ENCODE data around the gene TSPYL2. TPM values are rescaled to one million over a fixed set of nuclear protein-coding genes. Genes with fewer than 3 reads are reported as not detected.
A peak's percentile ranks its signal among the peaks of the same experiment; 100 is the strongest.

Gene TSPYL2
- total RNA-seq, 1 donor from 2014 or later, result 40.3 TPM

DNA sequence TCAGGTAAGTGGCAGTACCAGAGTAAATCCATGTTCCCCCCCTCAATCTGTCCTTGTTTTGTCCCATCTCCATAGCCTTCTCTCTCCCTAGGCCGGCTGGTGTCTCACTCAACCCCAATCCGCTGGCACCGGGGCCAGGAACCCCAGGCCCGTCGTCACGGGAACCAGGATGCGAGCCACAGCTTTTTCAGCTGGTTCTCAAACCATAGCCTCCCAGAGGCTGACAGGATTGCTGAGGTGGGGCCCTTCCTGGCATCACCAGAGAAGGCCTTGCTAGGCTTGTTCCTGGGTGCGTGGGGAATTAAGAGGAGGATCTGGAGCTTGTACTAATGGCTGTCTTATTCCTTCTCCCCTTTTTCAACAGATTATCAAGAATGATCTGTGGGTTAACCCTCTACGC is 2.7 kb downstream of the TSPYL2 start:
- no peak for DNase-seq (ENCODE audit: low spot score)
- Mint-ChIP-seq H3K36me3 (ENCODE audit: low read depth) (peaks cover 30% of the 10 kb centered on the region), H3K27ac (no peak overlapping the region), H3K4me3 (no peak overlapping the region), H3K9me3 (no peaks in the 10 kb centered on the region), H3K4me1 (ENCODE audit: low read depth) (peaks cover 45% of the 10 kb centered on the region), H3K27me3 (ENCODE audit: insufficient read depth) (peaks cover 1% of the 10 kb centered on the region)
- intact Hi-C loops (cut with micrococcal nuclease), result loop anchor here (5.0 to 10.0 kb wide), 2 partner anchors 602 to 1360 kb away; partner anchors contain the start of genes HUWE1 and TSR2

GRCh38 chrX:53085661-53086229 is 3.6 kb downstream of the TSPYL2 start:
- no peaks in the 10 kb centered on the region for H3K9me3 Mint-ChIP-seq
- H3K4me3 Mint-ChIP-seq, result no peak overlapping the region
- peaks cover 30% of the 10 kb centered on the region for H3K36me3 Mint-ChIP-seq (ENCODE audit: low read depth)
- peak overlapping the region; percentile 81 for H3K27ac Mint-ChIP-seq
- intact Hi-C loops (cut with micrococcal nuclease), result loop anchor here (10.0 kb wide), 1 partner anchor 1359 kb away; the partner anchor contains the start of gene TSR2
- peaks cover 45% of the 10 kb centered on the region for H3K4me1 Mint-ChIP-seq (ENCODE audit: low read depth)
- no peak for DNase-seq (ENCODE audit: low spot score)
- H3K27me3 Mint-ChIP-seq (ENCODE audit: insufficient read depth), result peaks cover 1% of the 10 kb centered on the region

DNA sequence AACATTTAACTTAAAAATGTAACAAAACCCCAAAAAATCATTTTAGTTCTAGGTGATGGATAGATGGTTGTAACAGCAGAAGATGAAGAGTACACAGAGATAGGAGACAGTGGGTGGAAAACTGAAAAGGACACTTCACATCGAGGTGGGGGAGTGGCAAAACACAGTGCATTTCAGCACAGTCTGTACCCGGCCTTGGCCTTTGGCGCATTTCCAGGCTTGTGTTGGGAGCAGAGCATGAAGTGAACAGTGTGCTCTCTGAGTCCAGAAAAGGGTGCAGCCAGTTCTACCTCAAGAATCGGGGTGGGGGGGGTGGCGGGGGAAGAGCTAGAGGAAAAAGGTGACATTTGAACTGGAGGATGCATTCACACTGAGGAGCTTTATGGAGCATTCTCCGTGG is 4.3 kb downstream of the TSPYL2 start:
- H3K4me3 Mint-ChIP-seq, result no peak overlapping the region
- no peak for DNase-seq (ENCODE audit: low spot score)
- peaks cover 1% of the 10 kb centered on the region for H3K27me3 Mint-ChIP-seq (ENCODE audit: insufficient read depth)
- no peak overlapping the region for H3K27ac Mint-ChIP-seq
- peaks cover 45% of the 10 kb centered on the region for H3K4me1 Mint-ChIP-seq (ENCODE audit: low read depth)
- H3K36me3 Mint-ChIP-seq (ENCODE audit: low read depth), result peaks cover 30% of the 10 kb centered on the region
- no peaks in the 10 kb centered on the region for H3K9me3 Mint-ChIP-seq
- intact Hi-C loops (cut with micrococcal nuclease), result loop anchor here (10.0 kb wide), 1 partner anchor 1358 kb away; the partner anchor contains the start of gene TSR2

DNA sequence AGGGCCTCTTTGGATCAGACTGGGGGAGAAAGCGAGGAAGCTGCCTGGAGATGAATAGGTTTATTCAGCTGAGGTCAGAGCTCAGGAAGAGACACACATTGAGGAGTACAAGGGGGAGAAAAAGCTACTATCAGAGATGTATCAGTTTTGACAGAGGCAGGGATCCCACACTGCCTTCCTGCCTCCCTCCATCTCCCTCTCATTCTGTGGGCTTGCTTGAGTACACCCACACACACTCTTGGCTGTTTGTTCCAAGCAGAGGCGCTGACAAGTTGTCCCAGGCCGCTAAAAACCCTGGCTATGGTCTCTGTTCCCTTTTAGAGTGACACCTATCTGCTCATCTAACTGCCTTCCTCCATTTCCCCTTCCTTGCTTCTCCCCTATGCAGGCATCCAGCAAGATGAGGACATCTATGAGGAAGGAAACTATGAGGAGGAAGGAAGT is 5.2 kb downstream of the TSPYL2 start:
- Mint-ChIP-seq H3K9me3 (no peaks in the 10 kb centered on the region), H3K27ac (peak overlapping the region; percentile 4), H3K4me3 (peak overlapping the region; percentile 57), H3K27me3 (ENCODE audit: insufficient read depth) (peaks cover 1% of the 10 kb centered on the region), H3K4me1 (ENCODE audit: low read depth) (peaks cover 45% of the 10 kb centered on the region), H3K36me3 (ENCODE audit: low read depth) (peaks cover 30% of the 10 kb centered on the region)
- DNase-seq (ENCODE audit: low spot score), result no peak
- intact Hi-C loops (cut with micrococcal nuclease), result loop anchor here (10.0 kb wide), 1 partner anchor 1357 kb away; the partner anchor contains the start of gene TSR2

DNA sequence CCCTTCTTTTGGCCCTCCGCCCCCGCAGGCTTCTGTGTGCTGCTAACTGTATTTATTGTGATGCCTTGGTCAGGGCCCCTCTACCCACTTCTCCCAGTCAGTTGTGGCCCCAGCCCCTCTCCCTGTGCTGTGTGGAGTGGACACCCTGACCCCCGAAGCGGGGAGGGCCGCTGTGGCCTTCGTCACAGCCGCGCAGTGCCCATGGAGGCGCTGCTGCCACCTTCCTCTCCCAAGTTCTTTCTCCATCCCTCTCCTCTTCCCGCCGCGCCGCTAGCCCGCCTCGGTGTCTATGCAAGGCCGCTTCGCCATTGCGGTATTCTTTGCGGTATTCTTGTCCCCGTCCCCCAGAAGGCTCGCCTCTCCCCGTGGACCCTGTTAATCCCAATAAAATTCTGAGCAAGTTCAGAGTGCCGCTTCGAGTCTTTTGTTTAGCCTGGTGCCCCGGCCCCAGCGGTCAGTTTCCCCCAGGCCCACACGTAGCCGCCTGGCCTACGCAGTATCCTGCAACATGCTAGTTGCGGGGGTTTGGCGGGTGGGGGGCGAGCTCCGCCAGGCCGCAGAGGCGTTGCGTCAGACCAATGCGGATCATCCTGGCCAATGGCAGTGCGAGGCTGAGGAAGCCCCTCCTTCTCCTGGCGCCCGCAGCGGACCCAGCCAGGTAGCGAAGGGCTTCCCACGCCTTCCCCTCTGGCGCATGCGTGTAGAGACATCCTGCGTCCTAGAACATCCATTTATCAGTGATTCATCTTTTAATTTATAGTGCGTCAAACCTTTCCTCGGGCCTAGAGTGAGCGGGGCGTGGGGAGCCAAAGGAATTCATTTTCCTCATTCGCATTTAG is 6.2 kb downstream of the TSPYL2 start:
- Mint-ChIP-seq H3K27me3 (ENCODE audit: insufficient read depth) (peaks cover 1% of the 10 kb centered on the region), H3K27ac (peak overlapping the region; percentile 84), H3K36me3 (ENCODE audit: low read depth) (peaks cover 28% of the 10 kb centered on the region), H3K4me3 (peak overlapping the region; percentile 85), H3K4me1 (ENCODE audit: low read depth) (peaks cover 44% of the 10 kb centered on the region), H3K9me3 (no peaks in the 10 kb centered on the region)
- DNase-seq (ENCODE audit: low spot score), result peak; percentile 59
- intact Hi-C loops (cut with micrococcal nuclease), result loop anchor here (10.0 kb wide), 1 partner anchor 1356 kb away; the partner anchor contains the start of gene TSR2

GRCh38 chrX:53089224-53089842 is 7.2 kb downstream of the TSPYL2 start:
- H3K27me3 Mint-ChIP-seq (ENCODE audit: insufficient read depth), result peaks cover 1% of the 10 kb centered on the region
- H3K9me3 Mint-ChIP-seq, result no peaks in the 10 kb centered on the region
- intact Hi-C loops (cut with micrococcal nuclease), result loop anchor here (1.0 to 10.0 kb wide), 2 partner anchors 18 to 1355 kb away; partner anchors contain the start of gene TSR2
- H3K4me1 Mint-ChIP-seq (ENCODE audit: low read depth), result peaks cover 34% of the 10 kb centered on the region
- peaks cover 21% of the 10 kb centered on the region for H3K36me3 Mint-ChIP-seq (ENCODE audit: low read depth)
- no peak for DNase-seq (ENCODE audit: low spot score)
- peak overlapping the region; percentile 85 for H3K4me3 Mint-ChIP-seq
- peak overlapping the region; percentile 84 for H3K27ac Mint-ChIP-seq

GRCh38 chrX:53089925-53090324 is 7.8 kb downstream of the TSPYL2 start:
- peaks cover 35% of the 10 kb centered on the region for H3K4me1 Mint-ChIP-seq (ENCODE audit: low read depth)
- no peak overlapping the region for H3K4me3 Mint-ChIP-seq
- peaks cover 1% of the 10 kb centered on the region for H3K27me3 Mint-ChIP-seq (ENCODE audit: insufficient read depth)
- intact Hi-C loops (cut with micrococcal nuclease), result loop anchor here (1.0 to 10.0 kb wide), 4 partner anchors 19 to 1355 kb away; partner anchors contain the start of genes MAGED1, RIBC1, SMC1A and TSR2
- no peaks in the 10 kb centered on the region for H3K9me3 Mint-ChIP-seq
- H3K27ac Mint-ChIP-seq, result no peak overlapping the region
- DNase-seq (ENCODE audit: low spot score), result no peak
- peaks cover 16% of the 10 kb centered on the region for H3K36me3 Mint-ChIP-seq (ENCODE audit: low read depth)

- Mint-ChIP-seq H3K4me3 (no peak overlapping the region), H3K9me3 (no peaks in the 10 kb centered on the region), H3K4me1 (ENCODE audit: low read depth) (peaks cover 38% of the 10 kb centered on the region), H3K27me3 (ENCODE audit: insufficient read depth) (peaks cover 1% of the 10 kb centered on the region), H3K27ac (no peak overlapping the region), H3K36me3 (ENCODE audit: low read depth) (peaks cover 4% of the 10 kb centered on the region)
- intact Hi-C loops (cut with micrococcal nuclease), result loop anchor here (5.0 kb wide), 2 partner anchors 331 to 1199 kb away; partner anchors contain the start of genes MAGED1, RIBC1 and SMC1A
- DNase-seq (ENCODE audit: low spot score), result no peak
Observed at GRCh38 chrX:53091354-53091753, 9.2 kb downstream of the TSPYL2 start.

DNA sequence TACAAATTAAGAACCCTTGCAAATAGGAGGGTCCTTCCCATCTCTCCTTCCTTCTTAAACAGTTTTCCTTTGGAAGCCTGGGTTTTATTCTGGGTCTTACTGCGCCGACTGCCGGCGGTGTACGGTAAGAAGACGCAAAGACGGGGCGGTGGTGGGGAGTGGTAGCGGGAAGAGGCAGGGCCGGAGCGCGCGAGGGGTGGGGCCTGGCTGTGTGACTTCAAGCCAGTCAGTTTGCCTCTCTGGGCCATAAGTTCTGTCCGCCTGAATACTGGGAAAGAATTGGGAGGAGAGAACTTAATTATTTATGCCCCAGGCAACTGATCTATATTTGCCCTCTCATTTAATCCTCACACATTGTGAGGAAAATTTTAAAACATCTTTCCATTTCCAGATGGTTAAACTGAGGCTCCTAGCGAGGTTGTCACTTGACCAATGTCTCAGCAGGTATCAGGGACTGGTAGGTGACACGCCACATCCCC is 11.0 kb downstream of the TSPYL2 start:
- peak overlapping the region; percentile 90 for H3K27ac Mint-ChIP-seq
- peak; percentile 64 for DNase-seq (ENCODE audit: low spot score)
- no peaks in the 10 kb centered on the region for H3K9me3 Mint-ChIP-seq
- intact Hi-C loops (cut with micrococcal nuclease), result loop anchor here (1.0 to 5.0 kb wide), 4 partner anchors 11 to 1201 kb away; partner anchors contain the start of genes MAGED1, RIBC1, SMC1A and TSPYL2
- peaks cover 3% of the 10 kb centered on the region for H3K36me3 Mint-ChIP-seq (ENCODE audit: low read depth)
- H3K4me3 Mint-ChIP-seq, result peak overlapping the region; percentile 90
- peaks cover 38% of the 10 kb centered on the region for H3K4me1 Mint-ChIP-seq (ENCODE audit: low read depth)
- H3K27me3 Mint-ChIP-seq (ENCODE audit: insufficient read depth), result peaks cover 1% of the 10 kb centered on the region

GRCh38 chrX:53093748-53094581 is 11.8 kb downstream of the TSPYL2 start, which contains the start of gene KANTR:
Gene KANTR, plus strand, starts transcription at chrX:53094142. Its CDS starts 30,131 bp downstream, at chrX:53124273.
- peak; percentile 77 for DNase-seq (ENCODE audit: low spot score)
- intact Hi-C loops (cut with micrococcal nuclease), result loop anchor here (1.0 to 5.0 kb wide), 6 partner anchors 12 to 1202 kb away; partner anchors contain the start of genes KDM5C, MAGED1, RIBC1 and SMC1A
- H3K27ac Mint-ChIP-seq, result peak within 1 kb of the TSS; percentile 90
- H3K36me3 Mint-ChIP-seq (ENCODE audit: low read depth), result no peaks in the 10 kb centered on the region
- H3K27me3 Mint-ChIP-seq (ENCODE audit: insufficient read depth), result peaks cover 1% of the 10 kb centered on the region
- H3K4me1 Mint-ChIP-seq (ENCODE audit: low read depth), result peaks cover 30% of the 10 kb centered on the region
- H3K9me3 Mint-ChIP-seq, result no peaks in the 10 kb centered on the region
- peak within 1 kb of the TSS; percentile 90 for H3K4me3 Mint-ChIP-seq

DNA sequence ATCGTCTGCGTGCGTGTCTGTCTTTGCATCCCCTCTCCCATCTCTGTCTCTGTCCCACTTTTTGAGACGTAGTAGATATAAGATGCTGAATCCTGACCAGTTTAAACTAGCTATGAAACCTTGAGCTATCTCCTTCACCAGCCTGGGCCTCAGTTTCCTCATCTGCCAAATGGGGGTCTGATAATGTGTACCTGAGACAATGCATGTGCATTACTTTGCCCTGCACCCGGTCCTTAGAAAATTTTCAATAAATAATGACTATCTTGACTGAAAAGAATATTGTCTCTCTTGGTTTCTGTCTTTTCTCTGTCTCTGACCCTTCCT is 12.4 kb downstream of the TSPYL2 start:
- H3K36me3 Mint-ChIP-seq (ENCODE audit: low read depth), result peaks cover 2% of the 10 kb centered on the region
- H3K27me3 Mint-ChIP-seq (ENCODE audit: insufficient read depth), result no peaks in the 10 kb centered on the region
- DNase-seq (ENCODE audit: low spot score), result no peak
- peaks cover 24% of the 10 kb centered on the region for H3K4me1 Mint-ChIP-seq (ENCODE audit: low read depth)
- H3K27ac Mint-ChIP-seq, result peak overlapping the region; percentile 86
- intact Hi-C loops (cut with micrococcal nuclease), result loop anchor here (1.0 to 5.0 kb wide), 4 partner anchors 99 to 1202 kb away; partner anchors contain the start of genes KDM5C, MAGED1, RIBC1 and SMC1A
- peak overlapping the region; percentile 90 for H3K4me3 Mint-ChIP-seq
- H3K9me3 Mint-ChIP-seq, result no peaks in the 10 kb centered on the region
